Cardiac muscle cell (in vitro differentiated cells and primary cell): ENCODE data around the gene RNASE8. TPM values are rescaled to one million over a fixed set of nuclear protein-coding genes. Genes with fewer than 3 reads are reported as not detected.

ENCODE experiments used
- DNase-seq, 2 donors: peaks; one replicate each; pipeline versions ENCODE4 v3.0.0 to v3.0.0-alpha.2; 2010 to 2017; ENCODE audit warnings: low read depth in 1 of 2, low spot score in 1 of 2
- H3K27ac ChIP-seq: fragments of 200-600 bp; sonication (generic); 2 replicates; pipeline ENCODE4 v1.5.1; 2016
- H3K27me3 ChIP-seq: fragments of 200-600 bp; sonication (generic); 2 replicates; pipeline ENCODE4 v1.6.0; 2016; ENCODE audit warnings: control low read depth
- H3K36me3 ChIP-seq: fragments of 200-600 bp; sonication (generic); 2 replicates; pipeline ENCODE4 v1.5.1; 2016; ENCODE audit warnings: control low read depth
- H3K4me1 ChIP-seq: fragments of 200-600 bp; sonication (generic); 2 replicates; pipeline ENCODE4 v1.8.1; 2017; ENCODE audit warnings: low read depth, mild to moderate bottlenecking, mixed run types
- H3K4me3 ChIP-seq: fragments of 200-600 bp; sonication (generic); 2 replicates; pipeline ENCODE4 v1.5.1; 2016; ENCODE audit warnings: mild to moderate bottlenecking
- H3K9me3 ChIP-seq: fragments of 200-600 bp; sonication (generic); 2 replicates; pipeline ENCODE4 v1.5.1; 2017; ENCODE audit warnings: low read depth, mild to moderate bottlenecking, control low read depth
- polyA plus RNA-seq: library from polyadenylated mRNA; unstranded; fragments of >200 nt; fragmentation: Nextera tagmentation; extraction: Ambion mirVana; gene quantifications from 2 replicates; pipeline ENCODE4 v1.2.1, GENCODE V29; 2016
- total RNA-seq: library from RNA; depleted of rRNA; stranded (reverse); fragments of >200 nt; gene quantifications from 2 replicates; pipeline ENCODE4 v1.2.3, GENCODE V29; 2016
- TF ChIP-seq, protein P1 (sequence below): IDR thresholded peaks from 2 replicates; pipeline ENCODE4 v1.5.1; 2012; ENCODE audit warnings: low read depth, mild to moderate bottlenecking, low read length

The RNASE8 gene
- total and polyA plus RNA-seq, 2 experiments from 2014 or later = not detected

DNA sequence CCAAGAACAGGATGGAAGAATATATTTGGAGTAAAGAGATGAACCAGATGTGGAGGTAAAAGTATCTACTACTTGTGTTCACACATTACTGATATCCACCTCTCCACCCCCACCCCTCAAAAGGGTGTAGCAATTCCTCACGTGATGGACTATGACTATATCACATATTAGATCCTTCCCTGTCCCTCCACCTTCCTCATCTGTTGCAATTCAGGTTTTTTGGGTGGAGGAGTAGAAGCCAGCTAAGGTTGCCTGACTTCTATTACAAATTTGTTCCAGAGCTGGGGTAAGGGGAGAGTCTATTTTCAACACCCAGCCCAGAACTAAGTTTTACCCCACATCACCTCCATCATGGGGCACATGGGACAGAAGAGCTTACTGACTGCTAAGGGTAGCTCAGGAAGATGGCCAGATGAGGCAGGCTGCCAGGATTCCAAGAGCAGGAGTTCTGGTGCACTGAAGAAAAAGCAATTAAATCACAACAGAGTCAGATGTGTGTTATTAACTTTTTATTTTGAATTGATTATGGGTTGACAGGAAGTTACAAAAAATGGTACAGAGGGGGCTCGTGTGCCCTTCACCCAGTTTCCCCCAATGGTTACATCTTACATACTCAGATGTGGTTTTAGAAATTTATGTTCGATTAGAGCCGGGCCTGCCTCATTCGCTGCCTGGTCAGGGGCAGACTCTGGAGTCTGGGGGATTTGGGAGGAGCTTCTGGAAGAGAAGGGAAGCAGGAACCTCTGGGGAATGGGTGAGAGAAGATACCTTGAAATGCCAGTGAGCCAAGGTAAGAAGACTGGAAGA is 25.1 kb upstream of the RNASE8 start:
- Histone ChIP-seq H3K4me3 (no peak overlapping the region), H3K4me1 (peaks cover 5% of the 10 kb centered on the region), H3K36me3 (no peaks in the 10 kb centered on the region), H3K27me3 (no peaks in the 10 kb centered on the region), H3K27ac (no peak overlapping the region), H3K9me3 (no peaks in the 10 kb centered on the region)
- DNase-seq = no peak
- TF ChIP-seq, protein P1, sequence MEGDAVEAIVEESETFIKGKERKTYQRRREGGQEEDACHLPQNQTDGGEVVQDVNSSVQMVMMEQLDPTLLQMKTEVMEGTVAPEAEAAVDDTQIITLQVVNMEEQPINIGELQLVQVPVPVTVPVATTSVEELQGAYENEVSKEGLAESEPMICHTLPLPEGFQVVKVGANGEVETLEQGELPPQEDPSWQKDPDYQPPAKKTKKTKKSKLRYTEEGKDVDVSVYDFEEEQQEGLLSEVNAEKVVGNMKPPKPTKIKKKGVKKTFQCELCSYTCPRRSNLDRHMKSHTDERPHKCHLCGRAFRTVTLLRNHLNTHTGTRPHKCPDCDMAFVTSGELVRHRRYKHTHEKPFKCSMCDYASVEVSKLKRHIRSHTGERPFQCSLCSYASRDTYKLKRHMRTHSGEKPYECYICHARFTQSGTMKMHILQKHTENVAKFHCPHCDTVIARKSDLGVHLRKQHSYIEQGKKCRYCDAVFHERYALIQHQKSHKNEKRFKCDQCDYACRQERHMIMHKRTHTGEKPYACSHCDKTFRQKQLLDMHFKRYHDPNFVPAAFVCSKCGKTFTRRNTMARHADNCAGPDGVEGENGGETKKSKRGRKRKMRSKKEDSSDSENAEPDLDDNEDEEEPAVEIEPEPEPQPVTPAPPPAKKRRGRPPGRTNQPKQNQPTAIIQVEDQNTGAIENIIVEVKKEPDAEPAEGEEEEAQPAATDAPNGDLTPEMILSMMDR = no peak

DNA sequence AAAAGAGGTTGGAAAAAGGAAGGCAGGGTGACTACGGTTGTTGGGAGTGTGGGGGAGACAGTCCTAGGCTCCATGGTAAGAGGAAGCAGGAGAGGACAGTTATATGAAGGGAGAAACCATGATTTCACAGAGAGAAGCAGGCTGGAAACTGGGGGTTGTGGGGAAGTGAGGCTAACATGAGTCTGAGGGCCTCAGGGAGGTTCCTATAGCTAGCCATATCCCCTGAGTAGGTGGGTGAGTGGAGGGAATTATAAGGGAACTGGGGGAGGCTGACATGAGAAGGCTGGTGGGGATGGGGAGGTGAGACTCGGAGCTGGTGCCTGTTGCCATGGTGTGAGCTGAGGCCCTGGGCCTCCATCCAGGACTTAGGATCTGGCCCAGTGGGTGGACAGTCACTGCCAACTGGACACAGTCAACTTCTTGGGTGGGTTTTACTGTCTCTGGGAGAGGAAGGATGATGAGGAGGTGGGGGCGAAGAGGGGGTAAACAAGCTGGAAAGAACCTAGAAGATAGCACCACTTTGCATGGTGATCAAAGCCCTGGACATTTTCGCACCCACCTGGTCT is 24.4 kb upstream of the RNASE8 start:
- DNase-seq = no peak
- Histone ChIP-seq H3K36me3 (no peaks in the 10 kb centered on the region), H3K9me3 (no peaks in the 10 kb centered on the region), H3K27me3 (no peaks in the 10 kb centered on the region), H3K4me1 (peaks cover 3% of the 10 kb centered on the region), H3K4me3 (no peak overlapping the region), H3K27ac (no peak overlapping the region)
- TF ChIP-seq, protein P1 = no peak

DNA sequence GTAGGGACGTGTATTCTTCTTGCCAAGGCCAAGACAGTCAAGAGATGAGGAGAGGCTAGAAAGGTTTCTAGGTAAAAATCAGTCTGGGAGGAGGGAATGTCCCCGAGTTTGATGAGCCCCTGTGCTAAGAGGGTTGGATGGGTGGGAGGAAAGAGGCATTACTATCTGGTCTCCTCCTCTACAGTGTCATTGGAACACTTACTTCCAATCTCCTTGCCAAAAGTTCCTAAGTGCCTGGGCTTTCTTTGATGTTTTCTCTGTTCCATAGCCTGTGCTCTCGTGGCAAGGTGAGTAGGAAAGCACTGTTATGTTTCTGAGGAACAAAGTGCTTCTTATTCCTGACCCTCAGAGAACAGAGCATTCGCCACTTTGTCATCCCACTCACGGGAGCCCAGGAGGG is 22.9 kb upstream of the RNASE8 start, which contains the start of gene RNASE13:
TSS of gene RNASE13 (minus strand) at position 101 of the 400 bp plus-strand sequence. CDS start 519 bp downstream, outside the sequence.
- Histone ChIP-seq H3K27ac (no peak within 1 kb of the TSS), H3K36me3 (no peaks in the 10 kb centered on the region), H3K27me3 (no peaks in the 10 kb centered on the region), H3K4me3 (no peak within 1 kb of the TSS), H3K9me3 (no peaks in the 10 kb centered on the region), H3K4me1 (peaks cover 18% of the 10 kb centered on the region)
- DNase-seq = no peak
- TF ChIP-seq, protein P1 = no peak

DNA sequence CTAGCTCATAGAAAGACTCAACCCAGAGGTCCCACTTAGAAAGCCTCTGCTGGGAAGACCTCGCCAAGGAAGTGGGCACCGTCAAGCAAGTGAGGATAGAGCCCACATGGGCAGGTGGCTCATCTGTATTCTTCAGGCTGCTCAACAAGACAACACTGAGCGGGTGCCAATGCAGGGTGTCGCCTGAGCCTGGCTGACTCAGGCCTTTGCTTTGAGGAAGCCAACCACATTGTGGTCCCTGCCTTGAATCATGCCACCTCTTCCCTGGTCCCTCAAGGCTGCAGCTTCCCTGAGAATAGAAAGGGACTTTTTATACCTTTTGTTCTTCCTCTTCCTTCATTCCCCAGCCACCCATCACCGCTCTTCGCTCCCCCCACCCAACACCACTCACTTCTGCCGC is 20.9 kb upstream of the RNASE8 start:
- peaks cover 20% of the 10 kb centered on the region for H3K4me1 ChIP-seq
- TF ChIP-seq, protein P1 = no peak
- no peaks in the 10 kb centered on the region for H3K36me3 ChIP-seq
- H3K27ac ChIP-seq = no peak overlapping the region
- H3K27me3 ChIP-seq = no peaks in the 10 kb centered on the region
- no peak for DNase-seq
- no peak overlapping the region for H3K4me3 ChIP-seq
- H3K9me3 ChIP-seq = no peaks in the 10 kb centered on the region

DNA sequence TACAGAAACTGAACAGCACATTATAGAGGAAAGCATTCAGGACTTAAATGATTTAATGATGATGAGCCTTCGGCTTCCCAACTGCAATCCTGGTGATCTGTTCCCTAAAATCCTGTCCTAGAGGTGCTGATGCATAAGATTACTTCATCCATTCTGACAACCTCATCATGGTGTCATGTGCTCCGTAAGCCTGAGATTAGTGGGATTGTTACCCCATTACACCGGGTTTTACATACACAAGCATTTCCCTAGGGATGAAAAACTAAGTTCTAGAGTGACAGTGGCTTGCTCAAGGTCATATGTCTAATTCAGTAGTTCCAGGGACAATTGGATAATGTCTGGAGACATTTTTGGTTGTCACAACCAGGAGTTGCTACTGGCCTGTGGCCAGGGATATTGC is 20.5 kb upstream of the RNASE8 start:
- Histone ChIP-seq H3K9me3 (no peaks in the 10 kb centered on the region), H3K4me3 (no peak overlapping the region), H3K27me3 (no peaks in the 10 kb centered on the region), H3K27ac (no peak overlapping the region), H3K36me3 (no peaks in the 10 kb centered on the region), H3K4me1 (peaks cover 20% of the 10 kb centered on the region)
- TF ChIP-seq, protein P1 = no peak
- DNase-seq = no peak
